ENCODE measurements around the gene NRIP3. TPM values are rescaled to one million over a fixed set of nuclear protein-coding genes. Genes with fewer than 3 reads are reported as not detected.
A peak's percentile ranks its signal among the peaks of the same experiment; 100 is the strongest.
"Not testable (repeated sequence)": the region's sequence is repeated elsewhere in the genome, so short reads cannot be mapped to it uniquely, and the experiment has no call there.

The NRIP3 gene
- total RNA-seq, 1 experiment from 2014 or later: 27.4 TPM

DNA sequence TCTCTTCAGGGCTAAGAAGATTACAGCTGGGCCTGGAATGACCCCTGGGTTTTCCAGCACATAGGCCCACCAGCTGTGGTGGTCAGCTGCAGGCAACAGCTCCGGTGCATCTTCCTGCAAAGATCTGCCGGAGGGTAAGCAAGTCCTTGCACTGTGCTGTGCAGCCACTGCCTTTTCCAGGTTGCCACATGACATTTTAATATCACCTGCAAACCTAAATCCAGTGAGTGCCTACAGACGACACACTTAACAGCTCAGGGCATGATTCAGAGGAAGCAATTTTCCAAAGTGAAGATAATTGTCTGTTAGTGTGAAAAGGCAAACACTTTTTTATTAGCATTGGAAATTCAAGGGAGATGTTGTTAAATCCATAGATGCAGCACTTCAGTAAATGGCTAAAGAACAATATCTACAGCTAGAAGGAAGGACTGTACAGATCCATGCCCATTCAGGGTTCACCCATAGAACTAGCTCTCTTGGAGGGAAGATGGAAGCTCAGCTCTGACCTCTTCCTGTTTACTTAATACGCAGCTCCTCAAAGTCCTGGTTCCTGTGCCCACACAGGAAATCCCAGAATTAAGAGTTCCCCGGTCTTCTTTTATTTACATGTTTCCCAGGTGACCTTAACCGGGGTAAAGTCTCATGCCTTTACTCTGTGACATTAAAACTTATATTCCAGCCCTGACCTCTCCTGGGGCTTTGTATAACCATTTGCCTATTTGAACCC lies 13.3 kb upstream of the NRIP3 start:
- no peak for DNase-seq (ENCODE audit: low read depth)

GRCh38 chr11:9015677-9016076 lies 11.9 kb upstream of the NRIP3 start:
- DNase-seq (ENCODE audit: low read depth): peak; percentile 65

GRCh38 chr11:9014826-9015225 lies 11.0 kb upstream of the NRIP3 start:
- no peak for DNase-seq (ENCODE audit: low read depth)

- no peak for DNase-seq (ENCODE audit: low read depth)
Observed at GRCh38 chr11:9013373-9013772, 9.6 kb upstream of the NRIP3 start.

DNA sequence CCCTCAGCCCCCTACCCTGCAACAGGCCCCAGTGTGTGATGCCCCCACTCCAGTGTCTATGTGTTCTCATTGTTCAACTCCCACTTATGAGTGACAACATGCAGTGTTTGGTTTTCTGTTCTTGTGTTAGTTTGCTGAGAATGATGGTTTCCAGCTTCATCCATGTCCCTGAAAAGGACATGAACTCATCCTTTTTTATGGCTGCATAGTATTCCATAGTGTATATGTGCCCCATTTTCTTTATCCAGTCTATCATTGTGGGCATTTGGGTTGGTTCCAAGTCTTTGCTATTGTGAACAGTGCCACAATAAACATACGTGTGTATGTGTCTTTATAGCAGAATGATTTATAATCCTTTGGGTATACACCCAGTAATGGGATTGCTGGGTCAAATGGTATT lies 5.7 kb upstream of the NRIP3 start:
- DNase-seq (ENCODE audit: low read depth): not testable (repeated sequence)

DNA sequence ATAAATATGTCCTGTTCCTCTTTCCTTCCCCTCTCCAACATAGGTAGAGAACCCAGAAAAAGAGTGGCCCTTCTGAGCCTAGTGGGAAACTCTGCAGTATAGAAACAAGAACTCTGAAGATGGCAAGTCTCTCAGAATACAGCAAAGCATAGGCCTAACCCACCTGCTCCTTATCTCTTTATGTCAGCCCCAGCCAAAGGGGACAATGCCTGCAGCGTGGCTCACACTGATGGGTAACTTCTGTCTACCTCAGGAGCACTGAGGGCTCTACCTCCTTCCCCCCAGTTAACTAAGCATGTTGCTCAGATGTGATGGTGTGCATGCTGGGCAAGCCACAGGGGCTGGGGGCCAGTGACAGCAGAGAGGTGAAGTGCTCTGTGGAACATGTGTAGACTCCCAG lies 4.9 kb upstream of the NRIP3 start:
- DNase-seq (ENCODE audit: low read depth): no peak

DNA sequence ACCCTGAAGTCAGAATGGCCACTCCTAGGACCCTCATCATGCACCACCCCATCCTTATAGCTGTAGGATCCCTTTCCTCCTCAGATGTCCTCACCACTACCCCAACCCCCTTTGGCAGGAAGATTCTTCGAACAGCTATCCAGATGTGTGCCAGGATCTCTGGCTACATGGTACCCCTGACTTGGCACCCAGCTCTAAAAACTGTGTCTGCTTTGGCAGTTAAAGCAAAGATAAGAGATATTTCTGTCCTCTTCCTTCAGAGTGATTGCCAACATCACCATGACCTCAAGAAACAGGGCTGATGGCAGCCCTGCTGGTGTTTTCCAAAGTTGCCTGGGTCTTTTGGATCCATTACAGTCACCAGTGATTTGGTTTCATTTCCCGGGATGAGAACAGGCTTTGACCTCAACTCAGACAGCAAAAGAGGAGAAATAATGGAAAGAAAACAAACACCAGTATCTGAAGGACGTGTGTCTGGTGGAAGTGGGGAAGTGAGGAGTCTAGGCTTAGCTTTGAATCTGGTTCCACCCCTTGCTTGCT lies 4.3 kb upstream of the NRIP3 start:
- no peak for DNase-seq (ENCODE audit: low read depth)

DNA sequence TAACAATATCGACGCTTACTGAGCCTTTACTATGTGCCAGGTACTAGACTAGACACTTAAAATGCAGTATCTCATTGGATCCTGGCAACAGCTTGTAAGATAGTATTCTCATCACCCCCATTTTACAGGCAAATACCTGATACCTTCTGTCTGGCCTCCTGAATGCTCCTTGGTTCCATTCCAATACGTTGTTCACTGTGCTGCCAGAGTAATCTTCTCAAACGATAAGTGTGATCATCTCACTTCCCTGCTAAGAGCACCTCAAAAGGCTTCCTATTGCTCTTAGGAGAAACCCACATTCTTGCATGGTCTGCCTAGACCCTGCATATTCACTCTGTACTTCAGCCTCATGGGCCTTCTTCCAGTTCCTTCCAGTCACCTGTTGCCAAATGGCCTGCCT lies 1.3 kb upstream of the NRIP3 start:
- DNase-seq (ENCODE audit: low read depth): no peak

DNA sequence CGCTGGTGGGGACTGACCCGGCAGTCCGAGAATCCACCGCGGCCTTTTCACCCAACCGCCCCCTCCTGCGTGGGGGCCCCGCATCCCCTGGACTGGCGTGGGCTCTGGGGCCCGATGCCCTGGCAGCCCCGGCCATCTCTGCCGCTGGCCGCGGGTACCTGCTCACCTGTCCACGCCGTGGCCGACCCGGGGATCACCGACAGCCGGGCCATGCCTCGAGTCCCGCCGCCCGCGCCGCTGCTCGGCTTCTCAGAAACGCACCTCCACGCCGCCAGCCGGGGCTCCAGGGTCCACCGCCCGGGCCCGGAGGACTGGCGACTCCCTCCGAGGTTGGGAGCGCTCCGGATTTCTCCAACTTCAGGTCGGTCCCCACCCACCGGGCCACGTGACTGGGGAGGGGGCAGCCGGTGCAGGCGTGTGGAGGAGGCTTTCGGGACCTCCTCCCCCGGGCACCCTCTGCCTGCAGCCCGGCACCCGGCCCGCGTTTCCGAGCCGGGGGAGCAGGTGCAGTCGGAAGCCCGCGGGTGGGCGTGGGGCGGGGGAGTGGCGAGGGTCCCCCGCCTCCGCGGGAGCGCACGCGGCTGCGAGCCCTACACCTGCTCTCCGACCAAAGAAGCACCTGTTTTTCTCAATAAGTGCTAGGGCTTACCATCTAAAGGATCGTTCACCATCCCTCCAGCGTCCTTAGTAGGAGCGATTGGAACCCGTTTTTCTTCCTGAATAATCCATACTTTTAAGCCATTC lies 554 bp upstream of the NRIP3 start:
- peak; percentile 16 for DNase-seq (ENCODE audit: low read depth)

GRCh38 chr11:9002920-9003572 lies 755 bp downstream of the NRIP3 start:
- DNase-seq (ENCODE audit: low read depth): peak; percentile 40

- peak; percentile 88 for DNase-seq (ENCODE audit: low read depth)
Observed at GRCh38 chr11:9001736-9002135, 2.1 kb downstream of the NRIP3 start.

DNA sequence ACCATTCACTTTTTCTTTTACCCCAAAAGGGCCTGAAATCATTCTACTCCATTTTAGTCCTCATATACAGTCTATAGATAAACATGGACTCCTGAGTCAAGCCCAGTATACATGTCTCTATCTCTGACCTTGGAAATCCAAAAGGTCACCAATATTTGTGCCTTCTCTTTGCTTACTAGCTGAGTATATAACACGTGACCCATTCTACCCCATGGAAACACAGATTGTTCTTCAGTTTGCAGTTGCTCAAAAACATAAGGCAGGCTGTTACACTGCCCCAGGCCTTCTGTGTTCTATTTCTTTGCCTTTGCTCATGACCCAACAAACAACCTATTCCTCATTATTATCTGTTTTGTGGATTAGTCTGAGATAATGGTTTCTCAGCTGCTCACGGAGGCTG lies 5.8 kb downstream of the NRIP3 start:
- no peak for DNase-seq (ENCODE audit: low read depth)

- no peak for DNase-seq (ENCODE audit: low read depth)
Observed at GRCh38 chr11:8997451-8997850, 6.3 kb downstream of the NRIP3 start.

DNA sequence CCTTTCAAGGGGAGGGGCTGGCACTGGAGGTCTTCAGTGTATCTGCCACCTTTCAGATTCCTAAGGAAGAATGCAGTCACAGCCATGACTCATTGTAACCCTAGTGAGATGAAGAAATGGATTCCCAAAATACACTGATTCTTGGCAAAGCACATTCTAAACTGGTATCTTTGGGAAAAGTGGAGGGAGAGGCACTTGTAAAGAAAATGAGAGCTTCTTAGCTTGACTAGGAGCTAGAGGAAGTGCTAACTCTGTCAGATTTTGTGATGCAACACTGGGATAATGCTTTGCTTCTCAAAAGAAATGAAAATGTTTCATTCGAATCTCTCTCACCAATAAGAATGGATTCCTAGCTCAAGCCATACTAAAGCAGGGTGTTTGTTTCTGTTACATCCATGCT lies 14.3 kb downstream of the NRIP3 start:
- peak; percentile 10 for DNase-seq (ENCODE audit: low read depth)

- DNase-seq (ENCODE audit: low read depth): peak; percentile 26
Observed at GRCh38 chr11:8988329-8989234, 15.2 kb downstream of the NRIP3 start.

GRCh38 chr11:8987446-8987845 lies 16.4 kb downstream of the NRIP3 start:
- DNase-seq (ENCODE audit: low read depth): no peak

GRCh38 chr11:8986772-8987171 lies 17.0 kb downstream of the NRIP3 start:
- DNase-seq (ENCODE audit: low read depth): not testable (repeated sequence)

- DNase-seq (ENCODE audit: low read depth): no peak
Observed at GRCh38 chr11:8985462-8985861, 18.3 kb downstream of the NRIP3 start.

GRCh38 chr11:8983552-8983951 lies 20.2 kb downstream of the NRIP3 start:
- no peak for DNase-seq (ENCODE audit: low read depth)

DNA sequence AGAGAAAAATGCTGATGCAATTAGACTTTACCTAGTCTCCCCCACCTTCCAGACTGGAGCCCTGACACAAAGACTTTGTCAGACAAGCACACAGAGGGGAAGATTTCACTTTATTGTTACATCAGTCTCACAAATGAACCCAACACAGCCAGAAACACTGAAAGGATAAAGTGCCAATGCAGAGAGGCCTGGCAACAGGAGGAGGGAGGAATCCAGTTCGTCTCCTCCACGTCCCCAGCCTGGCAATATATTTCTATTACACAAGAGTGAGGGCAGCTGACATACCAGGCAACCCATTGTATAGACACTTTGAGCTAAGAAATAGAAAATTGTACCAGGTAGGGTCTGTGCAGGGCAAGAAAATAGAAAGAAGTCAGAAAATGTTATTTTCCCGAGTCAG lies 23.3 kb downstream of the NRIP3 start:
- DNase-seq (ENCODE audit: low read depth): no peak

DNA sequence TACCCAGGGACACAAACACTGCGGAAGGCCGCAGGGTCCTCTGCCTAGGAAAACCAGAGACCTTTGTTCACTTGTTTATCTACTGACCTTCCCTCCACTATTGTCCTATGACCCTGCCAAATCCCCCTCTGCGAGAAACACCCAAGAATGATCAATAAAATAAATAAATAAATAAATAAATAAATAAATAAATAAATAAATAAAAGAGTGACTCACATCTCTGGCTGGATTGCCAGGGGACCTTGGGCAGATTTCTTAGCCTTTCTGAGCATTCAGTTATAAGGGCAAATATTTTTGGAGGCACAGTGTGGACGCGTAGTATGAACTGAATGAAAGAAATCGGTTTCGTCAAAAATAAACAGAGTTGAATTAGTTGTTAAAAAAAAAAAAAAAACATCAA lies 24.4 kb downstream of the NRIP3 start:
- DNase-seq (ENCODE audit: low read depth): not testable (repeated sequence)

DNA sequence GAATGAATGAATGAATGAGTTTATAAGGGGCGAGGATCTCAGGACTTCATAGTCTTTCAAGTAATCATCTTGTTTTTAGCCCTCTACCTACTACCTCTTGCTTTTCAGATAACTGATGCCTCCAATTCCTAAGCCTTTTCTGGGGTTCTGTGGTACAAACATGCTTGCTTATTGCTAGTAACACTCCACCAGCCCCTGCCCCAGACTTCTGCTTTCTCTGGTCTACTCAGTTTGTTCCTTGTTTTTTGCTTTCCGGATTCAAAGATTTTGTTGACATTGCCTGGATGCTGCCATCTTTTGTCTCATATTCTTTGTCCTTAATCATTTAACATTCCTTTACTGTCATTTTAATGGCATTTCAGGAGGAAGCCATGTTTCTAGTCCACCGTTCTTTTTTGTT lies 30.7 kb downstream of the NRIP3 start:
- no peak for DNase-seq (ENCODE audit: low read depth)

All from Daoy (cell line).